ENCODE data around the gene TPT1.
"Not testable (repeated sequence)": the region's sequence is repeated elsewhere in the genome, so short reads cannot be mapped to it uniquely, and the experiment has no call there.

The TPT1 gene

DNA sequence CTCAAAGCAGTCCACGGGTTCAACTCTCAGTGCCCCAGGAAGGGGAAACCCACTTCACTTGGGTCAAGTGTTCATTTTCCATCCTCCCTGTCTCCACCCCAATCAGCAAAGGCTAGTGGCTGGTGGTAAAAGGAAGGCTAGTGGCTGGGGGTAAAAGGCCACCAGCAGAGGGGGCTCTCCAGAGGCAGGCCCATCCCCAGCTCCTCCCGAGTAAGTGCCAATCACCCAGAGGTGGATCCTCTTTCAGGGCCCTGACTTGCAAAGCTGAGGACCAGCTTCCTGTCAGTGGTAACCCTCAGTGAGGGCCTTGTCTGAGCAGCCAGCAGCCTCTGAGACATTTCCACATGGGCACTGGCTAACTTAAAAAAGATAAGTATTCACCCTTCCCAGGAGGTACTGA lies 22.0 kb upstream of the TPT1 start:
- Histone ChIP-seq H3K27me3 (ENCODE audit: control insufficient read depth, insufficient read depth, low read length) (no peaks in the 10 kb centered on the region), H3K9me3 (ENCODE audit: control insufficient read depth, low read length) (no peaks in the 10 kb centered on the region), H3K4me3 (ENCODE audit: low read length) (no peak overlapping the region), H3K4me1 (ENCODE audit: control insufficient read depth, insufficient read depth, low read length) (peaks cover 7% of the 10 kb centered on the region), H3K9ac (ENCODE audit: low read length) (no peak overlapping the region), H3K36me3 (ENCODE audit: control insufficient read depth, insufficient read depth, low read length) (no peaks in the 10 kb centered on the region)

DNA sequence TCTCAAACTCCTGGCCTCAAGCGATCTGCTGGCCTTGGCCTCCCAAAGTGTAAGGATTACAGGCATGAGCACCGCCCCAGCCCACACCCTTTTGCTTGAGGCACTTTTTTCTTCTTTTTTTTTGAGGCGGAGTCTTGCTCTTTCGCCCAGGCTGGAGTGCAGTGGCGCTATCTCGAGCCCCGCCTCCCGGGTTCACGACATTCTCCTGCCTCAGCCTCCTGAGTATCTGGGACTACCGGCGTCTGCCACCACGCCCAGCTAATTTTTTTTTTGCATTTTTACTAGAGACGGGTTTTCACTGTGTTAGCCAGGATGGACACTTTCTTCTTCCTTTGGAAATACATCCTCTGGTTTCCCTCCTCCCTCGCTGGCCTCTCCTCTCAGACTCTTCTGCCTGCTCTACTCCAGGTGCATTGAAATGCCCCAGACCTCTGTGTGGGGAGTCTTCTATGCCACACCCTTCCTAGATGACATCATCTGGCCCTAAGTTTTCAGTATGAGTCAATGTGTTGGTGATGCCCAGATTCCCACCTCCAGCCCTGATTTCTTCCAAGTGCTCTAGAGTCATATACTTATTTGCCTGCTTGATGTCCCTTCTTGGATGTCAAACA lies 20.7 kb upstream of the TPT1 start:
- no peaks in the 10 kb centered on the region for H3K9me3 ChIP-seq (ENCODE audit: control insufficient read depth, low read length)
- H3K4me3 ChIP-seq (ENCODE audit: low read length) = no peak overlapping the region
- H3K27me3 ChIP-seq (ENCODE audit: control insufficient read depth, insufficient read depth, low read length) = no peaks in the 10 kb centered on the region
- H3K9ac ChIP-seq (ENCODE audit: low read length) = no peak overlapping the region
- no peaks in the 10 kb centered on the region for H3K4me1 ChIP-seq (ENCODE audit: control insufficient read depth, insufficient read depth, low read length)
- no peaks in the 10 kb centered on the region for H3K36me3 ChIP-seq (ENCODE audit: control insufficient read depth, insufficient read depth, low read length)

DNA sequence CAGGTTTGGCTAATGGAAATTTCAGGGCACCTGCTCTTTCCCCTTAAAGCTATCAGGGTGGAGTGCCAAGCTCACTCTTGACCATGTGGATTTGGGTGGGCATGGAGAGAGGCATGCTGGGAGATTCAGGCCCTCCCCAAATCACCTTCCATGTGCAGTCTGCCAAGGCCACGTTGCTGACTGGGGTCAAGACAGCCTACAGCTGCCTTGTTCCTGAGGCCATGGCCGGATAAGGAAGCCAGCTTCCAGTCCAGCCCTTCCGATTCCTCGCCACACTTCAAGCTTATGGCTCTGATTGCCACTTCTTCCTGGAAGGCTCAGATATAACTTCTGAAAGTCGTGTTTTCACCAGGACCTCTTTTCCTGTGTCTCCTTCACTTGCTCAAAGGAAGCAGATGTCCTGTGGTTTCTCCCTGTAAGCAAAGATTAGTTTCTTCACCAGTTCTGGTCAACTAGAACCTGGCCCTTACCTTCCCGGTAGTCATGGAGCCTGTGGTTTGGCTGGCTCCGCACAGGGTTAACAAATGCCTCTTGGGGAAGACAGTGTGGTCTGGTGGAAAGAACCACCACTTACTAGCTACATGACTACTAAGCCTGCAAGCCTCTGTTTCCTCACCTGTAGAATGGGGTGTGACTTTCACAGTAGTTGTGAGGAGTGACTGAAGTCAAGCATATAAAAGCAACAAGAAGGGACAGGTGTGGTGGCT lies 16.1 kb upstream of the TPT1 start:
- Histone ChIP-seq H3K4me1 (ENCODE audit: control insufficient read depth, insufficient read depth, low read length) (no peaks in the 10 kb centered on the region), H3K27me3 (ENCODE audit: control insufficient read depth, insufficient read depth, low read length) (no peaks in the 10 kb centered on the region), H3K9me3 (ENCODE audit: control insufficient read depth, low read length) (no peaks in the 10 kb centered on the region), H3K36me3 (ENCODE audit: control insufficient read depth, insufficient read depth, low read length) (no peaks in the 10 kb centered on the region), H3K4me3 (ENCODE audit: low read length) (no peak overlapping the region), H3K9ac (ENCODE audit: low read length) (no peak overlapping the region)

DNA sequence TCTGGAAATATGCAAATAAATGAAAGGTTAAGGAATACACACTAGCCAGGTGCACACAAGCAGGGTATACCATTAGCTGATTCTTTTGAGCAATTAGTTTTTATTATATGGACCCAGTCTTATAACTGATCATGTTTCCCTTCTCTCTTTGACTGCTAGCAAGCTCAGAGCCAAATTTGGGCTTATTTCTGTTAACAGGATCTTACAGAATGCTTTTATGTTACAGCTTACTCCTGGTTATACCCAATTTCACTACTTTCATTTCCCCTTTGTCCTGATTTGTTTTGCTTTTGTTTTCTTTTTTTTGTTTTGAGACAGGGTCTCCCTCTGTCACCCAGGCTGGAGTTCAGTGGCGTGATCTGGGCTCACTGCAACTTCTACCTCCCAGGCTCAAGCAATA lies 12.9 kb upstream of the TPT1 start:
- Histone ChIP-seq H3K36me3 (ENCODE audit: control insufficient read depth, insufficient read depth, low read length) (peaks cover 6% of the 10 kb centered on the region), H3K9me3 (ENCODE audit: control insufficient read depth, low read length) (no peaks in the 10 kb centered on the region), H3K27me3 (ENCODE audit: control insufficient read depth, insufficient read depth, low read length) (no peaks in the 10 kb centered on the region), H3K4me3 (ENCODE audit: low read length) (no peak overlapping the region), H3K9ac (ENCODE audit: low read length) (no peak overlapping the region), H3K4me1 (ENCODE audit: control insufficient read depth, insufficient read depth, low read length) (no peaks in the 10 kb centered on the region)

DNA sequence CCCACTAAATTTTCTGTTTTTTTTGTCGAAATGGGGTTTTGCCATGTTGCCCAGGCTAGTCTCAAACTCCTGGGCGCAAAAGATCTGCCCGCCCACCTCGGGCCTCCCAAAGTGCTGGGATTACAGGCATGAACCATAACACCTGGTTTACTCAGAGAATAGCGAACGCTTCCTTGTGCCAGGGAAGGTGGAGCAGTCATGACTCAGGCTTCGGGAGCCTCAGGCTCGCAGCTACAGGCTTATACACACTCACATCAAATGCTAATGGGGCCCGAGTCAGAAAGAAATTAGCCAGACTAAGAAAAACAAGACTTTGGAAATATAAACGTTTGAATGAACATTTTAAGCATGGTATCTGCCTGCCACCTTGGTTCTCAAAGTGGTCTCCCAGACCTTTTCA lies 11.0 kb upstream of the TPT1 start:
- peaks cover 6% of the 10 kb centered on the region for H3K36me3 ChIP-seq (ENCODE audit: control insufficient read depth, insufficient read depth, low read length)

DNA sequence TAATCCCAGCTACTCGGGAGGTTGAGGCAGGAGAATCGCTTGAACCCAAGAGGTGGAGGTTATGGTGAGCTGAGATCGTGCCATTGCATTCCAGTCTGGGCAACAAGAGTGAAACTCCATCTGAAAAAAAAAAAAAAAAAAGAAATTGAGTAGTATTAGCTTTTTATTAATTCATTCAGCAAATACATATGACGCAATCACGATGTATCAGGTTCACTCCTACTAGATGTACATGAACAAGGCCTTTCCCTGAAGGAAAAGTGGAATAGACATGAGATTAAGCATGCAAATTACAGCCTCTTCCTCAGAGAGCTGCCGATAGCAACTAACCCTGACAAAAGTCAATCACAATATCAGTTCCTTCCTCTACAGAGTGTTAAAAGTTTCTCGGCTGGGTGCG lies 9.2 kb upstream of the TPT1 start:
- H3K4me3 ChIP-seq (ENCODE audit: low read length) = no peak overlapping the region
- H3K4me1 ChIP-seq (ENCODE audit: control insufficient read depth, insufficient read depth, low read length) = no peaks in the 10 kb centered on the region
- no peaks in the 10 kb centered on the region for H3K9me3 ChIP-seq (ENCODE audit: control insufficient read depth, low read length)
- no peak overlapping the region for H3K9ac ChIP-seq (ENCODE audit: low read length)
- no peaks in the 10 kb centered on the region for H3K27me3 ChIP-seq (ENCODE audit: control insufficient read depth, insufficient read depth, low read length)
- peaks cover 6% of the 10 kb centered on the region for H3K36me3 ChIP-seq (ENCODE audit: control insufficient read depth, insufficient read depth, low read length)

More for the DNA sequence above, 11.0 kb upstream of the TPT1 start:
- no peaks in the 10 kb centered on the region for H3K9me3 ChIP-seq (ENCODE audit: control insufficient read depth, low read length)
- H3K9ac ChIP-seq (ENCODE audit: low read length) = no peak overlapping the region
- no peak overlapping the region for H3K4me3 ChIP-seq (ENCODE audit: low read length)
- H3K4me1 ChIP-seq (ENCODE audit: control insufficient read depth, insufficient read depth, low read length) = no peaks in the 10 kb centered on the region
- H3K27me3 ChIP-seq (ENCODE audit: control insufficient read depth, insufficient read depth, low read length) = no peaks in the 10 kb centered on the region

DNA sequence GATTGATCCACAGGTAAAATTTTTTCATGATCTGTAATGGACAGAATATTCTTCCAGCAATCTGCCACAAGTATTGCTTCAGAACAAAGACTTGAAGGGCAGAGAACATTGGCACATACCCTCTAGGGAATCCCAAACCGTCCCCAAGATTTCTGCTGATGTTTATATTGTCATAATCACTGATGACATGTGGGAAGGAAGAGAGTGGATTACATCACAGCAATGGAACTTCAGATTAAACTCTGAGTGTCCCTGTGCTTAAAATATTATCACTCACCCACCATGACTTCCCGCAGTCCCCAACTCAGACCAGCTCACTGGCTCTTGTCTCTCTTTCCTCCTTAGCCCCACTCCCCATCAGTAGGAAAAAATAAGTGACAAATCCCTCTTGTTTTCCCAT lies 8.5 kb upstream of the TPT1 start:
- H3K4me3 ChIP-seq (ENCODE audit: low read length) = no peak overlapping the region
- H3K36me3 ChIP-seq (ENCODE audit: control insufficient read depth, insufficient read depth, low read length) = peaks cover 6% of the 10 kb centered on the region
- H3K9me3 ChIP-seq (ENCODE audit: control insufficient read depth, low read length) = no peaks in the 10 kb centered on the region
- no peaks in the 10 kb centered on the region for H3K4me1 ChIP-seq (ENCODE audit: control insufficient read depth, insufficient read depth, low read length)
- H3K27me3 ChIP-seq (ENCODE audit: control insufficient read depth, insufficient read depth, low read length) = no peaks in the 10 kb centered on the region
- no peak overlapping the region for H3K9ac ChIP-seq (ENCODE audit: low read length)

DNA sequence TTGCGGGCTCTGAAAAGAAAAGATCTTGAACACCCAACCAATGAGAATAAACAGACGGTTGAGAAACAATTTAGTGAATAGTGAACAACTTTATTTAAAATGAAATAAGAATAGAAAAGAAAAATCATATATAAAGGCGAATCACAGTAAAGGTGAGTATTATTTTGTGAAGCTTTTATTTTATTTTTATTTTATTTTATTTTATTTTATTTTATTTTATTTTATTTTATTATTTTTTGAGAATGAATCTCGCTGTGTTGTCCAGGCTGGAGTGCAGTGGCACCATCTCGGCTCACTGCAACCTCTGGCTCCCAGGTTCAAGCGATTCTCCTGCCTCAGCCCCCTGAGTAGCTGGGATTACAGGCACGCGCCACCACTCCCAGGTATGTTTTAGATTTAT lies 3.1 kb upstream of the TPT1 start:
- not testable (repeated sequence) for H3K9me3 ChIP-seq (ENCODE audit: control insufficient read depth, low read length); H3K4me3 ChIP-seq (ENCODE audit: low read length); H3K36me3 ChIP-seq (ENCODE audit: control insufficient read depth, insufficient read depth, low read length); H3K9ac ChIP-seq (ENCODE audit: low read length); H3K4me1 ChIP-seq (ENCODE audit: control insufficient read depth, insufficient read depth, low read length); H3K27me3 ChIP-seq (ENCODE audit: control insufficient read depth, insufficient read depth, low read length)

DNA sequence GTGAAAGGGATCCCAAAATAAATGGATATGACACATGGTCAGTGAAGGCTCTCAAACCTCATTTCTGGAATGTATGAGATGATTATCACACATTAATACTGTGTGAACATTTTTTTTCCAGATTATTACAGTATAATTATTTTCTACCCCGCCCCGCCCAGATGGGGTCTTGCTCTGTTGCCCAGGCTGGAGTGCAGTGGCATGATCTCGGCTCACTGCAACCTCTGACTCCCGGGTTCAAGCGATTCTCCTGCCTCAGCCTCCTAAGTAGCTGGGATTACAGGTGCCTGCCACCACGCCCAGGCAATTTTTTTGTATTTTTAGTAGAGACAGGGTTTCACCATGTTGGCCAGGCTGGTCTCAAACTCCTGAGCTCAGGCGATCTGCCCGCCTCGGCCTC lies 2.1 kb upstream of the TPT1 start:
- peaks cover 12% of the 10 kb centered on the region for H3K4me1 ChIP-seq (ENCODE audit: control insufficient read depth, insufficient read depth, low read length)
- H3K9me3 ChIP-seq (ENCODE audit: control insufficient read depth, low read length); H3K4me3 ChIP-seq (ENCODE audit: low read length); H3K27me3 ChIP-seq (ENCODE audit: control insufficient read depth, insufficient read depth, low read length); H3K36me3 ChIP-seq (ENCODE audit: control insufficient read depth, insufficient read depth, low read length); H3K9ac ChIP-seq (ENCODE audit: low read length): not testable (repeated sequence)

DNA sequence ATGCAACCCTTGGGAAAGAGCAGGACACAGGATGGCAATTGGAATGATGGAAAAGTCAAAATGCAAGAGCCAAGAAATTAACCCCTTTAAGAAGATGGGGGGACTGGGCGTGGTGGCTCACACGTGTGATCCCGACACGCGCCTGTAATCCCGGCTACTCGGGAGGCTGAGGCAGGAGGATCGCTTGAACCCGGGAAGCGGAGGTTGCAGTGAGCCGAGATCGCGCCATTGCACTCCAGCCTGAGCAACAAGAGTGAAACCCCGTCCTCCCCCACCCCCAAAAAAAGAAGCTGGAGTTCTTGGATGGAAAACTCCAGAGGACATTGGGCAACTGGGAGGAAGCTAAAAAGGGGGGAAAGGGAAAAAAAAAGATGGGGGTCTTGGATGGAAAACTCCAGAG lies 1.7 kb upstream of the TPT1 start:
- peaks cover 17% of the 10 kb centered on the region for H3K4me1 ChIP-seq (ENCODE audit: control insufficient read depth, insufficient read depth, low read length)
- not testable (repeated sequence) for H3K4me3 ChIP-seq (ENCODE audit: low read length); H3K9me3 ChIP-seq (ENCODE audit: control insufficient read depth, low read length); H3K27me3 ChIP-seq (ENCODE audit: control insufficient read depth, insufficient read depth, low read length); H3K9ac ChIP-seq (ENCODE audit: low read length)
- H3K36me3 ChIP-seq (ENCODE audit: control insufficient read depth, insufficient read depth, low read length) = peaks cover 14% of the 10 kb centered on the region

DNA sequence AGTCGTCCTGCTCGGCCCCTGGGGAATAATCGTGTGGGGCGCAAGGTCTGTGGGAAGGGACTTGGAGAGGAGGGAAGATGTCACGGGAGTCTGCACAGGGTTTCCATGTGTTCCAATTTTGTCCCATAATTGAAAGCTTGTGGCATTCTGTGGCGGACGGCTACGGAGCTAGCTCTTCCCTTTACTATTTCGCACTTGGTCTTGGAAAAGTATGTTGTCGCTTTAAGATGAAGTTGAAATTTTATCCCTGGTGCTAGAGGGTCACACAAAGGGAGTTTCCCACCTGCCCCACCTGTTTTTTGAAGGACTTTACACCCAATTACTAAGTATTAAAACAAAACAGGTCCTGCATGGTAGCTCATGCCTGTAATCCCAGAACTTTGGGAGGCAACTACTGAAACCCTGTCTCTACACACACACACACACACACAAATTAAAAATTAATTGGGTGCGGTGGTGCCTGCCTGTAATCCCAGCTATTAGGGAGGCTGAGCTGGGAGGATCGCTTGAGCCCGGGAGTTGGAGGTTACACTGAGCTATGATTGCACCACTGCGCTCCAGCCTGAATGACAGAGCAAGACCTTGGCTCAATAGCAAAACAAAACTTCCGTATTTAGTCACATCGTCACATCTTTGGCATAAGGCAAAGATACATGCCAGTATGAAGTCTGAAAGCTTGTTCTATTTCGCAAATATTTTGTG lies 967 bp upstream of the TPT1 start:
- peaks cover 15% of the 10 kb centered on the region for H3K36me3 ChIP-seq (ENCODE audit: control insufficient read depth, insufficient read depth, low read length)
- H3K9ac ChIP-seq (ENCODE audit: low read length) = peak overlapping the region; percentile 85
- peaks cover 17% of the 10 kb centered on the region for H3K4me1 ChIP-seq (ENCODE audit: control insufficient read depth, insufficient read depth, low read length)
- H3K27me3 ChIP-seq (ENCODE audit: control insufficient read depth, insufficient read depth, low read length) = no peaks in the 10 kb centered on the region
- H3K9me3 ChIP-seq (ENCODE audit: control insufficient read depth, low read length) = no peaks in the 10 kb centered on the region
- peak overlapping the region; percentile 100 for H3K4me3 ChIP-seq (ENCODE audit: low read length)

DNA sequence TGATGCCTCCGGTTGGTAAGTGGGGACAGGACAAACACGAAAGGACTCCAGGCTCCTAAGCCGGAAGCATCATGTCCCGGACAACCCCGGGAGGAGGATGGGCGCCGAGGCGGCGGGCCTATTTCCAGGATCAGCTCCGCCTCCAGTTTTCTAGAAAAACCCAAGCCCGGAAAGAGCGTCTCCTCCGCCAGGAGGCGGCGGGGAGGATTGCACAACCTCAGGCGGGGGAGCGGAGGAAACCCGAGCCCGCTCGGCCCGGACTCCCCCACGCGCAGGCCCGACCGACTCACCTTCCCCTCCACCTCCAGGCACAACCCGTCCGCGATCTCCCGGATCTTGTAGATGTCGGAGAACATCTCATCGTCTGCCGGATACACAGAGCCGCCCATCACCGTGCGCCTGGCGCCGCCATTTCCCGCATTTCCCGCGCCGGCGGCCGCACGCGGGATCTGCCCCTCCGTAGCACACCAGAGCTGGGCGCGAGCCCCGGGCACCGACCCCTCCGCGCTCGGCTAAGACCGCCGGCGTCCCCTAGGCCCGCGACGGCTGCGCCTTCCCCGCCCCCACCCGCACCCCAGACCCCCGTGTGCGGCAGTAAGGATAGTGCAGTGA lies 455 bp downstream of the TPT1 start:
- Histone ChIP-seq H3K36me3 (ENCODE audit: control insufficient read depth, insufficient read depth, low read length) (peaks cover 21% of the 10 kb centered on the region), H3K27me3 (ENCODE audit: control insufficient read depth, insufficient read depth, low read length) (no peaks in the 10 kb centered on the region), H3K4me3 (ENCODE audit: low read length) (peak overlapping the region; percentile 81), H3K9ac (ENCODE audit: low read length) (peak overlapping the region; percentile 99), H3K4me1 (ENCODE audit: control insufficient read depth, insufficient read depth, low read length) (peaks cover 17% of the 10 kb centered on the region), H3K9me3 (ENCODE audit: control insufficient read depth, low read length) (no peaks in the 10 kb centered on the region)

Measured in mucosa of stomach (tissue), 1 donor.